Measurements from ENCODE around the gene OR6K2.

OR6K2 gene

DNA sequence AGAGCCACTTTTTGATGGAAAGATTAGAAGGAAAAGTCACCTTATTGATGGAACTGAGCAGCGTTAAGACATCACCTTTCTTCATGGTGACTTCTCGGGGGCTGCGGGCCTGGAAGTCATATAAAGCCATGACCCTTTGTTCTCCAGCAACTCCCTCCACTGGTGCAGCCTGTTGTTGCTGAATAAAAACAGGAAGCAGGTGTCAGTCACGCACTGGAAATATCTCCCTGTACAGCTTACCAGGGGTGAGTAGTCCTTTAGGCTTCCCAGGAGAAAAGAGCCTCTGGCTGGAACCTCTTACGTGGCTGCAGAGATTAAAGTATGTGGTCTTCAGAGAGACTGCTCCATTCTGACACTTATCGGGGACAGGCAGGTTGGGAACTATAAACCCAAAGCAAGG, 45.9 kb downstream of the OR6K2 start:
- DNase-seq (ENCODE audit: extremely low read depth, low read depth), result no peak

DNA sequence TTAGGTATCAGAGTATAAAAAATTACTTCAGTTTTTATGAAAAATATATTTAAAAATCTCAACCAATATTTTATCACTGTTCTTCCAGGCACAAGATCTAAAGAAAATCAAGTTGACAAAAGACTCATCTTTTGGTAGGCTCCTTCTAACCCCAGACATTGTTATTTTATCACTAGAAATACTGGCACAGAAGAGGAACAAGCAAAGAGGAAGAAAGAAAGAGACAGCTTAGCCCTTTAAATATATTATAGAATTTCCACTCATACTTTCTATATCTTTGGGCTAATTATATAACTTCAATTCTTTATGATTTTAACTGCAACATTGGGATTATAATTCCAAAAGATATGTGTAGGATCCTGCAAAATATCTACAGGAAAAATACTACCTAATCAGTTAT, 46.4 kb downstream of the OR6K2 start:
- TF ChIP-seq, protein P1, sequence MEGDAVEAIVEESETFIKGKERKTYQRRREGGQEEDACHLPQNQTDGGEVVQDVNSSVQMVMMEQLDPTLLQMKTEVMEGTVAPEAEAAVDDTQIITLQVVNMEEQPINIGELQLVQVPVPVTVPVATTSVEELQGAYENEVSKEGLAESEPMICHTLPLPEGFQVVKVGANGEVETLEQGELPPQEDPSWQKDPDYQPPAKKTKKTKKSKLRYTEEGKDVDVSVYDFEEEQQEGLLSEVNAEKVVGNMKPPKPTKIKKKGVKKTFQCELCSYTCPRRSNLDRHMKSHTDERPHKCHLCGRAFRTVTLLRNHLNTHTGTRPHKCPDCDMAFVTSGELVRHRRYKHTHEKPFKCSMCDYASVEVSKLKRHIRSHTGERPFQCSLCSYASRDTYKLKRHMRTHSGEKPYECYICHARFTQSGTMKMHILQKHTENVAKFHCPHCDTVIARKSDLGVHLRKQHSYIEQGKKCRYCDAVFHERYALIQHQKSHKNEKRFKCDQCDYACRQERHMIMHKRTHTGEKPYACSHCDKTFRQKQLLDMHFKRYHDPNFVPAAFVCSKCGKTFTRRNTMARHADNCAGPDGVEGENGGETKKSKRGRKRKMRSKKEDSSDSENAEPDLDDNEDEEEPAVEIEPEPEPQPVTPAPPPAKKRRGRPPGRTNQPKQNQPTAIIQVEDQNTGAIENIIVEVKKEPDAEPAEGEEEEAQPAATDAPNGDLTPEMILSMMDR (IDR thresholded peaks at IDR 0.05; ENCODE audit: low read depth, low read length), result no peak
- no peak for DNase-seq (ENCODE audit: extremely low read depth, low read depth)

More for the DNA sequence above, 45.9 kb downstream of the OR6K2 start:
- TF ChIP-seq, protein P1 (IDR thresholded peaks at IDR 0.05; ENCODE audit: low read depth, low read length), result no peak

DNA sequence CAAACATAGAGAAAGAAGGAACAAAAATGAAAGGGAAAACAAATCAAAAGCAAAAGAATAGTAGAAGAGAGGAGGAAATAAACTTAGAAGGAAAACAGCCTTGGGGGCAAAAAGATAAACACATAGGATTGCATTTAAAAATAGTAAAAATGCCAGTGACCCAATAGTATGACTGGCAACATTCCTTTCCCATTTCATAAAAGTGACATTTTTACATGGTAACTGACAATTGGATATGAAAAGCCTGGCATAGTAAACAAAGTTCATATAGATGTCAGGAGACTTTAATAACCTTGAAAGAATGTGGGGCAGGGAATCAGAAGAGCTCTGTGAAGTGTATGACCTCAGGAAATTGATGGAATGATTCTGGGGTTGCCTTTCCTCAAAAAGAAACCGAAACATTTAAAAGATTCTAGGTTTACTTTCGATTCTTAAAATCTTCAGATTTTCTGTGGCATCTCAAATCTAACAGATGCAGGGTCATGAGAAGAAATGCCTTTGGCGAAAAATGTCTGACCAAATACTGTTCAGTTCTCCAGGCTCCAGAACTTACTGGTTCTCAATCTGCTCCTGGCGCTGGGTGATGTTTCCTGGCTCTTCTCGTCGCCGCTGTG, 47.6 kb downstream of the OR6K2 start:
- DNase-seq (ENCODE audit: extremely low read depth, low read depth), result no peak
- TF ChIP-seq, protein P1 (IDR thresholded peaks at IDR 0.05; ENCODE audit: low read depth, low read length), result no peak
